H9 (cell line): ENCODE measurements around the gene PPP1R13L. TPM values are rescaled to one million over a fixed set of nuclear protein-coding genes. Genes with fewer than 3 reads are reported as not detected.

ENCODE experiments used
- DNase-seq: peaks from one replicate; pipeline ENCODE4 v3.0.0-alpha.2; 2017
- H2AFZ ChIP-seq: one replicate; pipeline ENCODE4 v1.6.1; 2013; ENCODE audit warnings: mild to moderate bottlenecking, low read length, control low read depth, moderate library complexity
- H2AK5ac ChIP-seq: 2 replicates; pipeline ENCODE4 v1.6.1; 2013; ENCODE audit warnings: low read length, control low read depth, mixed read lengths; ENCODE audit not compliant: insufficient read length
- H2BK120ac ChIP-seq: one replicate; pipeline ENCODE4 v1.6.1; 2013; ENCODE audit warnings: low read depth, mild to moderate bottlenecking, low read length, control low read depth, inconsistent platforms; ENCODE audit not compliant: poor library complexity, severe bottlenecking
- H2BK12ac ChIP-seq: 2 replicates; pipeline ENCODE4 v1.6.1; 2013; ENCODE audit warnings: low read length, control low read depth, mixed read lengths, low read depth; ENCODE audit not compliant: insufficient read length
- H2BK15ac ChIP-seq: 2 replicates; pipeline ENCODE4 v1.6.1; 2013; ENCODE audit warnings: low read depth, low read length, control low read depth
- H2BK20ac ChIP-seq: one replicate; pipeline ENCODE4 v1.6.1; 2013; ENCODE audit warnings: low read depth, mild to moderate bottlenecking, low read length, control low read depth, inconsistent platforms; ENCODE audit not compliant: poor library complexity, severe bottlenecking
- H2BK5ac ChIP-seq: 2 replicates; pipeline ENCODE4 v1.6.1; 2013; ENCODE audit warnings: low read length, control low read depth, mixed read lengths; ENCODE audit not compliant: insufficient read length
- H3K14ac ChIP-seq: 2 replicates; pipeline ENCODE4 v1.6.1; 2013; ENCODE audit warnings: low read length, control low read depth; ENCODE audit not compliant: insufficient read depth
- H3K18ac ChIP-seq: 2 replicates; pipeline ENCODE4 v1.6.1; 2013; ENCODE audit warnings: low read depth, mild to moderate bottlenecking, mixed read lengths, low read length, control low read depth; ENCODE audit not compliant: insufficient read length
- H3K23ac ChIP-seq: 2 replicates; pipeline ENCODE4 v1.6.1; 2013; ENCODE audit warnings: low read length, control low read depth, mixed read lengths, low read depth; ENCODE audit not compliant: insufficient read length
- H3K23me2 ChIP-seq: 2 replicates; pipeline ENCODE4 v1.6.1; 2013; ENCODE audit warnings: low read depth, mild to moderate bottlenecking, mixed read lengths, low read length, control low read depth; ENCODE audit not compliant: insufficient read length, poor library complexity, severe bottlenecking
- H3K27ac ChIP-seq: 2 replicates; pipeline ENCODE4 v1.5.1; 2013; ENCODE audit warnings: low read length, control low read depth, mixed read lengths, low read depth; ENCODE audit not compliant: insufficient read length
- H3K27me3 ChIP-seq: 2 replicates; pipeline ENCODE4 v1.6.1; 2013; ENCODE audit warnings: low read length, control low read depth, inconsistent platforms; ENCODE audit not compliant: insufficient read depth
- H3K4ac ChIP-seq: 2 replicates; pipeline ENCODE4 v1.6.1; 2013; ENCODE audit warnings: low read depth, mild to moderate bottlenecking, control low read depth, inconsistent platforms, low read length, moderate library complexity
- H3K4me1 ChIP-seq: 2 replicates; pipeline ENCODE4 v1.6.1; 2013; ENCODE audit warnings: low read length, control low read depth, inconsistent platforms; ENCODE audit not compliant: insufficient read depth
- H3K4me2 ChIP-seq: 2 replicates; pipeline ENCODE4 v1.6.1; 2013; ENCODE audit warnings: low read length, control low read depth, mixed read lengths; ENCODE audit not compliant: insufficient read length, insufficient read depth
- H3K56ac ChIP-seq: 2 replicates; pipeline ENCODE4 v1.6.1; 2013; ENCODE audit warnings: low read depth, mild to moderate bottlenecking, mixed read lengths, low read length, control low read depth; ENCODE audit not compliant: insufficient read length
- H3K79me1 ChIP-seq: 2 replicates; pipeline ENCODE4 v1.6.1; 2013; ENCODE audit warnings: low read depth, mild to moderate bottlenecking, moderate library complexity, low read length, control low read depth, inconsistent platforms; ENCODE audit not compliant: insufficient read depth, poor library complexity, severe bottlenecking
- H3K79me2 ChIP-seq: 2 replicates; pipeline ENCODE4 v1.6.1; 2013; ENCODE audit warnings: low read length, control low read depth, inconsistent platforms; ENCODE audit not compliant: insufficient read depth
- H3K9ac ChIP-seq: 2 replicates; pipeline ENCODE4 v1.6.1; 2013; ENCODE audit warnings: low read length, control low read depth, mixed read lengths; ENCODE audit not compliant: insufficient read length; ENCODE audit errors: extremely low read depth
- H3K9me3 ChIP-seq: one replicate; pipeline ENCODE4 v1.6.1; 2013; ENCODE audit warnings: low read depth, low read length, inconsistent platforms; ENCODE audit not compliant: control insufficient read depth
- H3T11ph ChIP-seq: one replicate; pipeline ENCODE4 v1.6.1; 2013; ENCODE audit warnings: mild to moderate bottlenecking, low read length, control low read depth, inconsistent platforms
- H4K20me1 ChIP-seq: one replicate; pipeline ENCODE4 v1.6.1; 2013; ENCODE audit not compliant: control insufficient read depth, insufficient read length, insufficient read depth
- H4K5ac ChIP-seq: 2 replicates; pipeline ENCODE4 v1.6.1; 2013; ENCODE audit warnings: low read depth, mild to moderate bottlenecking, mixed read lengths, low read length, control low read depth; ENCODE audit not compliant: insufficient read length
- H4K8ac ChIP-seq: replicated peaks from 2 replicates; pipeline ENCODE4 v1.6.1; 2013; ENCODE audit warnings: low read length, control low read depth, mixed read lengths, low read depth; ENCODE audit not compliant: insufficient read length
- H4K91ac ChIP-seq: 2 replicates; pipeline ENCODE4 v1.6.1; 2013; ENCODE audit warnings: low read depth, mild to moderate bottlenecking, moderate library complexity, mixed read lengths, low read length, control low read depth; ENCODE audit not compliant: insufficient read length
- H3K27ac Mint-ChIP-seq, 3 experiments: 2 replicates in 2 of 3; 3 replicates in 1 of 3; pipeline ENCODE4 v1.8.0; 2020 to 2021; ENCODE audit warnings: mixed read lengths in 3 of 3, mild to moderate bottlenecking in 1 of 3, moderate library complexity in 1 of 3
- H3K27me3 Mint-ChIP-seq: 2 replicates; pipeline ENCODE4 v1.8.0; 2021; ENCODE audit warnings: low read depth, mild to moderate bottlenecking, moderate library complexity, mixed read lengths
- H3K36me3 Mint-ChIP-seq, 3 experiments: 2 replicates in 2 of 3; 3 replicates in 1 of 3; pipeline ENCODE4 v1.8.0; 2020 to 2021; ENCODE audit warnings: low read depth in 3 of 3, mixed read lengths in 3 of 3; ENCODE audit not compliant: insufficient read depth in 1 of 3
- H3K4me1 Mint-ChIP-seq, 2 experiments: 2 replicates each; pipeline ENCODE4 v1.8.0; 2020; ENCODE audit warnings: mixed read lengths in 2 of 2
- H3K4me3 Mint-ChIP-seq, 2 experiments: 2 replicates in 1 of 2; 3 replicates in 1 of 2; pipeline ENCODE4 v1.8.0; 2020 to 2021; ENCODE audit warnings: mild to moderate bottlenecking in 2 of 2, mixed read lengths in 2 of 2, moderate library complexity in 1 of 2
- H3K9me3 Mint-ChIP-seq, 2 experiments: 2 replicates in 1 of 2; 3 replicates in 1 of 2; pipeline ENCODE4 v1.8.0; 2020; ENCODE audit warnings: mild to moderate bottlenecking in 2 of 2, mixed read lengths in 2 of 2, moderate library complexity in 1 of 2
- CTCF ChIP-seq: fragments of 200-600 bp; sonication (generic); conservative IDR thresholded peaks from 3 replicates; pipeline ENCODE4 v1.8.0; 2021; ENCODE audit warnings: antibody characterized with exemption, mild to moderate bottlenecking
- WGBS: extraction: QIAGEN DNeasy Blood & Tissue Kit; methylation state at CpG from one replicate; pipeline ENCODE4 v1.1.7; 2013; ENCODE audit warnings: missing lambda C conversion rate, low lambda C conversion rate, mixed read lengths; ENCODE audit not compliant: insufficient read length; ENCODE audit errors: extremely low coverage; 5-methylcytosine and 5-hydroxymethylcytosine counted together
- total RNA-seq: library from RNA; stranded (reverse); gene quantifications from 2 replicates; pipeline ENCODE4 v1.2.1, GENCODE V29; 2021

The PPP1R13L gene
- total RNA-seq, 1 experiment from 2014 or later: 42.6 TPM

GRCh38 chr19:45357445-45357783 is 47.5 kb downstream of the PPP1R13L start:
- Mint-ChIP-seq H3K9me3 (no peaks in the 10 kb centered on the region), H3K36me3 (peaks cover 66 to 89% (median 88%) of the 10 kb centered on the region in 3 experiments), H3K4me1 (no peaks in the 10 kb centered on the region), H3K4me3 (no peak overlapping the region), H3K27me3 (no peaks in the 10 kb centered on the region; the same call in 1 of the 2 replicates), H3K27ac (no peak overlapping the region)
- Histone ChIP-seq H3K23ac (no peak overlapping the region), H4K91ac (no peak overlapping the region), H4K5ac (no peak overlapping the region), H3K23me2 (no peaks in the 10 kb centered on the region), H3K56ac (no peak overlapping the region), H3K9ac (no peak overlapping the region), H3T11ph (no peak overlapping the region), H2BK5ac (no peak overlapping the region), H2BK12ac (no peak overlapping the region), H4K20me1 (no peaks in the 10 kb centered on the region), H4K8ac (no peak overlapping the region), H3K4ac (no peak overlapping the region), H3K14ac (no peak overlapping the region), H3K4me2 (no peak overlapping the region), H3K27me3 (no peaks in the 10 kb centered on the region), H3K18ac (no peak overlapping the region), H3K79me2 (no peaks in the 10 kb centered on the region), H2BK120ac (no peak overlapping the region), H2BK15ac (no peak overlapping the region), H3K9me3 (no peaks in the 10 kb centered on the region), H2AFZ (no peak overlapping the region), H2BK20ac (no peak overlapping the region), H3K27ac (no peak overlapping the region), H3K79me1 (no peaks in the 10 kb centered on the region), H3K4me1 (no peaks in the 10 kb centered on the region), H2AK5ac (no peak overlapping the region)
- TF ChIP-seq CTCF: no peak
- no peak for DNase-seq
- WGBS: no CpG with 5 or more reads among the region's 11 CpGs
